Fibroblast of lung (primary cell): ENCODE measurements around the gene TDG. TPM values are rescaled to one million over a fixed set of nuclear protein-coding genes. Genes with fewer than 3 reads are reported as not detected.

ENCODE experiments used
- DNase-seq, 2 donors: peaks; one replicate each; pipeline versions ENCODE4 v3.0.0 to v3.0.0-alpha.2; 2010; ENCODE audit warnings: low read depth in 2 of 2
- H2AFZ ChIP-seq: 2 replicates; pipeline ENCODE4 v1.5.1; 2012; ENCODE audit warnings: low read length, control low read depth, inconsistent platforms
- H3K27ac ChIP-seq: 2 replicates; pipeline ENCODE4 v1.5.1; 2011; ENCODE audit warnings: low read length, control low read depth; ENCODE audit not compliant: insufficient read depth
- H3K27me3 ChIP-seq: 2 replicates; pipeline ENCODE4 v1.5.1; 2011; ENCODE audit warnings: mild to moderate bottlenecking, low read length; ENCODE audit not compliant: control insufficient read depth, insufficient read depth
- H3K36me3 ChIP-seq: 2 replicates; pipeline ENCODE4 v1.5.1; 2011; ENCODE audit warnings: low read length; ENCODE audit not compliant: control insufficient read depth, insufficient read depth
- H3K4me1 ChIP-seq: 2 replicates; pipeline ENCODE4 v1.5.1; 2011; ENCODE audit warnings: low read length; ENCODE audit not compliant: control insufficient read depth, insufficient read depth; ENCODE audit errors: extremely low read depth
- H3K4me2 ChIP-seq: 2 replicates; pipeline ENCODE4 v1.5.1; 2011; ENCODE audit warnings: low read length, control low read depth; ENCODE audit not compliant: insufficient read depth; ENCODE audit errors: extremely low read depth
- H3K4me3 ChIP-seq, 4 experiments: fragments of 200-600 bp in 1 of 4; sonication (generic) in 1 of 4; replicated peaks in 1 of 4; 2 replicates each; pipeline ENCODE4 v1.5.1; 2011 to 2016; ENCODE audit warnings: low read length in 4 of 4, low read depth in 3 of 4, mild to moderate bottlenecking in 3 of 4, control low read depth in 2 of 4, inconsistent platforms in 1 of 4, mixed read lengths in 1 of 4; ENCODE audit not compliant: insufficient read depth in 1 of 4; ENCODE audit errors: control extremely low read depth in 1 of 4
- H3K79me2 ChIP-seq: 2 replicates; pipeline ENCODE4 v1.5.1; 2012; ENCODE audit warnings: mild to moderate bottlenecking, low read length, inconsistent platforms; ENCODE audit not compliant: control insufficient read depth, insufficient read depth
- H3K9ac ChIP-seq: 2 replicates; pipeline ENCODE4 v1.5.1; 2011; ENCODE audit warnings: mild to moderate bottlenecking, low read length, control low read depth; ENCODE audit not compliant: insufficient read depth
- H3K9me3 ChIP-seq: 2 replicates; pipeline ENCODE4 v1.5.1; 2012; ENCODE audit warnings: low read depth, low read length; ENCODE audit not compliant: control insufficient read depth, insufficient read depth
- H4K20me1 ChIP-seq: 2 replicates; pipeline ENCODE4 v1.5.1; 2011; ENCODE audit warnings: low read length; ENCODE audit not compliant: control insufficient read depth, insufficient read depth; ENCODE audit errors: extremely low read depth
- EZH2 ChIP-seq: IDR thresholded peaks from 2 replicates; pipeline ENCODE4 v1.5.1; 2012; ENCODE audit warnings: low read length, control low read depth, mild to moderate bottlenecking; ENCODE audit errors: missing control alignments
- polyA plus RNA-seq, 2 donors: library from polyadenylated mRNA; depleted of rRNA in 1 of 2; stranded (reverse) in 1 of 2; unstranded in 1 of 2; fragments of >200 nt; gene quantifications; 2 replicates each; pipeline ENCODE4 v1.2.1, GENCODE V29; 2011 to 2012; ENCODE audit warnings: missing spikeins in 1 of 2
- total RNA-seq: library from RNA; depleted of rRNA; stranded (reverse); fragments of >200 nt; gene quantifications from 2 replicates; pipeline ENCODE4 v1.2.1, GENCODE V29; 2014
- TF ChIP-seq, protein P1 (sequence below), 2 donors: IDR thresholded peaks in 1 of 2; conservative IDR thresholded peaks in 1 of 2; 1 replicate in 1 of 2; 2 replicates in 1 of 2; pipeline ENCODE4 v1.5.1; 2011 to 2012; ENCODE audit warnings: low read length in 2 of 2, control low read depth in 1 of 2, inconsistent platforms in 1 of 2, low read depth in 1 of 2, mild to moderate bottlenecking in 1 of 2

The TDG gene
- total and polyA plus RNA-seq, 2 donors (not counting 1 experiment from before 2014, with no cell fraction given), result 18.8 to 19.4 TPM

DNA sequence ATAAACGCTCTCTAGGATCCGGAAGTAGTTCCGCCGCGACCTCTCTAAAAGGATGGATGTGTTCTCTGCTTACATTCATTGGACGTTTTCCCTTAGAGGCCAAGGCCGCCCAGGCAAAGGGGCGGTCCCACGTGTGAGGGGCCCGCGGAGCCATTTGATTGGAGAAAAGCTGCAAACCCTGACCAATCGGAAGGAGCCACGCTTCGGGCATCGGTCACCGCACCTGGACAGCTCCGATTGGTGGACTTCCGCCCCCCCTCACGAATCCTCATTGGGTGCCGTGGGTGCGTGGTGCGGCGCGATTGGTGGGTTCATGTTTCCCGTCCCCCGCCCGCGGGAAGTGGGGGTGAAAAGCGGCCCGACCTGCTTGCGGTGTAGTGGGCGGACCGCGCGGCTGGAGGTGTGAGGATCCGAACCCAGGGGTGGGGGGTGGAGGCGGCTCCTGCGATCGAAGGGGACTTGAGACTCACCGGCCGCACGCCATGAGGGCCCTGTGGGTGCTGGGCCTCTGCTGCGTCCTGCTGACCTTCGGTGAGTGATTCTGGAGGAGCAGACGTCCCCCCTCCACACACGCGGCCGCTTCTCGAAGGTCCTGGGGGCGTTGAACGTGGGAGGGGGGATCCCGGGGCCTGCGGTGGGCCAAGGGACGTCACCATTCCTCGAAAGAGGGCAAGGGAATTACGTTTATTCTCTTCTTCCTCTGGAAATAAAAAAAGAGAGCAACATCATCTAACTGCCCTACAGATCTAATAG lies 35.5 kb upstream of the TDG start, which contains the start of gene HSP90B1:
TSS of gene HSP90B1 (plus strand) at position 377 of the 753 bp plus-strand sequence. CDS start at position 483, 106 bp downstream.
- Histone ChIP-seq H3K27me3 (no peaks in the 10 kb centered on the region), H3K4me2 (peak within 1 kb of the TSS; percentile 95), H3K9me3 (no peaks in the 10 kb centered on the region), H3K4me3 (peak within 1 kb of the TSS; percentile 66 to 95 (median 81)), H3K27ac (peak within 1 kb of the TSS; percentile 89), H3K79me2 (peaks cover 44% of the 10 kb centered on the region), H3K4me1 (peaks cover 3% of the 10 kb centered on the region), H2AFZ (peak within 1 kb of the TSS; percentile 89), H4K20me1 (no peaks in the 10 kb centered on the region), H3K36me3 (peaks cover 9% of the 10 kb centered on the region), H3K9ac (peak within 1 kb of the TSS; percentile 96)
- TF ChIP-seq, protein P1, sequence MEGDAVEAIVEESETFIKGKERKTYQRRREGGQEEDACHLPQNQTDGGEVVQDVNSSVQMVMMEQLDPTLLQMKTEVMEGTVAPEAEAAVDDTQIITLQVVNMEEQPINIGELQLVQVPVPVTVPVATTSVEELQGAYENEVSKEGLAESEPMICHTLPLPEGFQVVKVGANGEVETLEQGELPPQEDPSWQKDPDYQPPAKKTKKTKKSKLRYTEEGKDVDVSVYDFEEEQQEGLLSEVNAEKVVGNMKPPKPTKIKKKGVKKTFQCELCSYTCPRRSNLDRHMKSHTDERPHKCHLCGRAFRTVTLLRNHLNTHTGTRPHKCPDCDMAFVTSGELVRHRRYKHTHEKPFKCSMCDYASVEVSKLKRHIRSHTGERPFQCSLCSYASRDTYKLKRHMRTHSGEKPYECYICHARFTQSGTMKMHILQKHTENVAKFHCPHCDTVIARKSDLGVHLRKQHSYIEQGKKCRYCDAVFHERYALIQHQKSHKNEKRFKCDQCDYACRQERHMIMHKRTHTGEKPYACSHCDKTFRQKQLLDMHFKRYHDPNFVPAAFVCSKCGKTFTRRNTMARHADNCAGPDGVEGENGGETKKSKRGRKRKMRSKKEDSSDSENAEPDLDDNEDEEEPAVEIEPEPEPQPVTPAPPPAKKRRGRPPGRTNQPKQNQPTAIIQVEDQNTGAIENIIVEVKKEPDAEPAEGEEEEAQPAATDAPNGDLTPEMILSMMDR (conservative IDR thresholded peaks at IDR 0.05 in 1 of 2, IDR thresholded peaks at IDR 0.05 in 1 of 2; ENCODE audit: low read depth in 1 of 2, low read length in 2 of 2), result no peak
- TF ChIP-seq EZH2, result no peak
- peak; percentile 100 for DNase-seq

DNA sequence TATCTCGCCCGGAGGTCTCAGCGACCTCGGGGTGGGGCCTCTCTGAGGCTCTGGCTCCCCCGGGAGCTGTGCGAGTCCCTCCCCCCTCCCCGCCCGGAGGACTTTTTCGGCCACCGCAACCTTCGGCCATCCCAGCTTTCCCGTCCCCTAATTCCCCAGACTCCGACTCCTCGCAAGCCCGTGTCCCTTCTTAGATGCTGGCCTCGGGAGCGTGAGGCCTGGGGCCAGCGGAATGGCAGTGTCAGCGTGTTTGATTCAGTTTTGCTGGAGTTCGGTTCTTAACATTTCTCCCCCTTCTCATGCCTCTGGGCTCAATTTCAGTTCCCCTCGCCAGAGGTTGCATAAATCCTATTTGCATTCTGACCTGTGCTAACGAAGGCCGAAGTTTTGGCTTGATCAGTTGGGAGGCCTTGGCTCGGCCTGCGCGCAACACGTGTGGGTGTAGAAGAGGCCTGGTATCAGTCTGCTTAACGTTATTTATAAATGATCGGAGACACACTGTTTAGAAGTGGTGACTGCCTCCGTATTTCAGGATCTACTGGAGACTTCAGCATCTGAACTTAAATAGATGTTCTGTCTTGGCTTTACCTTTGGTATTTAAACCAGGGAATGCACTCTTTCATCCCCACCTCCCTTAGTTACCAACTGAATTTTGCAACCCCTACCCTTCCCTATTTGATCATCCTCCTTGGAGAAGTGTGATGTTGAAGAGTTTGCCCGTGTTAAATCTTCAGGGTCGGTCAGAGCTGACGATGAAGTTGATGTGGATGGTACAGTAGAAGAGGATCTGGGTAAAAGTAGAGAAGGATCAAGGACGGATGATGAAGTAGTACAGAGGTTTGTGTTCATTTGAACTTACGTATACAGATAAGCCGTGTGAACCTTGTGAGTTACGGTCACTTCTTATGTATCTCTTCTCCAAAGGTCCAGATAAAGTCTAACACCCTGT lies 34.6 kb upstream of the TDG start:
- DNase-seq, result peak; percentile 32 to 63
- H2AFZ ChIP-seq, result no peak overlapping the region

More for the DNA sequence above, 34.6 kb upstream of the TDG start:
- Histone ChIP-seq H3K27ac (peak overlapping the region; percentile 89), H4K20me1 (no peaks in the 10 kb centered on the region), H3K36me3 (peaks cover 9% of the 10 kb centered on the region), H3K27me3 (no peaks in the 10 kb centered on the region), H3K9me3 (no peaks in the 10 kb centered on the region), H3K79me2 (peaks cover 50% of the 10 kb centered on the region), H3K9ac (peak overlapping the region; percentile 96), H3K4me3 (peak overlapping the region; percentile 66 to 95 (median 81)), H3K4me1 (peaks cover 3% of the 10 kb centered on the region), H3K4me2 (peak overlapping the region; percentile 95)
- TF ChIP-seq EZH2, result no peak
- TF ChIP-seq, protein P1 (conservative IDR thresholded peaks at IDR 0.05 in 1 of 2, IDR thresholded peaks at IDR 0.05 in 1 of 2; ENCODE audit: low read depth in 1 of 2, low read length in 2 of 2), result no peak
